Parathyroid adenoma (tissue), 2 donors: ENCODE results near the gene WDR19.

ENCODE experiments used
- H2AFZ ChIP-seq: fragments of 300-600 bp; sonication (generic); one replicate; pipeline ENCODE4 v1.7.0; 2017; ENCODE audit warnings: antibody characterized with exemption, mild to moderate bottlenecking
- H3K27ac ChIP-seq: fragments of 300-600 bp; sonication (generic); one replicate; pipeline ENCODE4 v1.7.0; 2017
- H3K27me3 ChIP-seq: fragments of 300-600 bp; sonication (generic); one replicate; pipeline ENCODE4 v1.7.0; 2017; ENCODE audit warnings: low read length; ENCODE audit not compliant: control insufficient read depth, insufficient read depth
- H3K36me3 ChIP-seq: fragments of 300-600 bp; sonication (generic); one replicate; pipeline ENCODE4 v1.7.0; 2017; ENCODE audit warnings: low read length; ENCODE audit not compliant: control insufficient read depth, insufficient read depth
- H3K4me1 ChIP-seq: fragments of 300-600 bp; sonication (generic); one replicate; pipeline ENCODE4 v1.7.0; 2017; ENCODE audit warnings: control low read depth
- H3K4me2 ChIP-seq: fragments of 300-600 bp; sonication (generic); one replicate; pipeline ENCODE4 v1.7.0; 2017; ENCODE audit warnings: low read length
- H3K4me3 ChIP-seq: fragments of 300-600 bp; sonication (generic); one replicate; pipeline ENCODE4 v1.7.0; 2017; ENCODE audit warnings: low read depth, low read length
- H3K79me2 ChIP-seq: fragments of 300-600 bp; sonication (generic); one replicate; pipeline ENCODE4 v1.7.0; 2017; ENCODE audit warnings: control low read depth
- H3K9ac ChIP-seq: fragments of 300-600 bp; sonication (generic); one replicate; pipeline ENCODE4 v1.7.0; 2017; ENCODE audit warnings: mild to moderate bottlenecking
- H3K9me3 ChIP-seq: fragments of 300-600 bp; sonication (generic); one replicate; pipeline ENCODE4 v1.7.0; 2017; ENCODE audit warnings: low read length; ENCODE audit not compliant: control insufficient read depth
- TF ChIP-seq, protein P1 (sequence below): fragments of 300-600 bp; sonication (generic); IDR thresholded peaks from one replicate; pipeline ENCODE4 v1.7.0; 2017; ENCODE audit warnings: antibody characterized with exemption, mild to moderate bottlenecking
- donor health status: primary hyperparathyroidism.

WDR19 gene

DNA sequence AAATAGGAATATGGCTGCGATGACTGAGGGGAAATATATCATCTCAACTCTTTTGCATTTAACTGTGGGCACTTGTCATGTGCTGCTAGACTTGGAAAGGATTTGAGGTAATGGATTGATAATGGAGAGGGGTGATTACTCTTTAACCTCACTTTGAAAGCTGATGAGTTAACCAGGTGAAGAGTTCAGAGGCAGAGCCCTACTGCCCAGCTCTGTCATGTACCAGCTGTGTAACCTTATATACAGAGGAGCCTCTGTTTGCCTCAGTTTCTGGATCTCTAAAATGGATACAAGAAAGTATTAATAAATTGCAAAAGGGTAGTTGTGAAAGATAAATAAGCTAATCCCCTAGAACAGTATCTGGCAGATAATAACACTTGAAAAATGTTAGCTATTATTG, 51.5 kb downstream of the WDR19 start:
- no peaks in the 10 kb centered on the region for H3K79me2 ChIP-seq
- H3K27ac ChIP-seq: no peak overlapping the region
- no peaks in the 10 kb centered on the region for H3K9me3 ChIP-seq
- H3K27me3 ChIP-seq: no peaks in the 10 kb centered on the region
- H3K9ac ChIP-seq: no peak overlapping the region
- H3K4me3 ChIP-seq: no peak overlapping the region
- H3K4me1 ChIP-seq: no peaks in the 10 kb centered on the region
- TF ChIP-seq, protein P1, sequence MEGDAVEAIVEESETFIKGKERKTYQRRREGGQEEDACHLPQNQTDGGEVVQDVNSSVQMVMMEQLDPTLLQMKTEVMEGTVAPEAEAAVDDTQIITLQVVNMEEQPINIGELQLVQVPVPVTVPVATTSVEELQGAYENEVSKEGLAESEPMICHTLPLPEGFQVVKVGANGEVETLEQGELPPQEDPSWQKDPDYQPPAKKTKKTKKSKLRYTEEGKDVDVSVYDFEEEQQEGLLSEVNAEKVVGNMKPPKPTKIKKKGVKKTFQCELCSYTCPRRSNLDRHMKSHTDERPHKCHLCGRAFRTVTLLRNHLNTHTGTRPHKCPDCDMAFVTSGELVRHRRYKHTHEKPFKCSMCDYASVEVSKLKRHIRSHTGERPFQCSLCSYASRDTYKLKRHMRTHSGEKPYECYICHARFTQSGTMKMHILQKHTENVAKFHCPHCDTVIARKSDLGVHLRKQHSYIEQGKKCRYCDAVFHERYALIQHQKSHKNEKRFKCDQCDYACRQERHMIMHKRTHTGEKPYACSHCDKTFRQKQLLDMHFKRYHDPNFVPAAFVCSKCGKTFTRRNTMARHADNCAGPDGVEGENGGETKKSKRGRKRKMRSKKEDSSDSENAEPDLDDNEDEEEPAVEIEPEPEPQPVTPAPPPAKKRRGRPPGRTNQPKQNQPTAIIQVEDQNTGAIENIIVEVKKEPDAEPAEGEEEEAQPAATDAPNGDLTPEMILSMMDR: no peak
- no peaks in the 10 kb centered on the region for H3K36me3 ChIP-seq
- H3K4me2 ChIP-seq: no peak overlapping the region
- H2AFZ ChIP-seq: no peak overlapping the region

DNA sequence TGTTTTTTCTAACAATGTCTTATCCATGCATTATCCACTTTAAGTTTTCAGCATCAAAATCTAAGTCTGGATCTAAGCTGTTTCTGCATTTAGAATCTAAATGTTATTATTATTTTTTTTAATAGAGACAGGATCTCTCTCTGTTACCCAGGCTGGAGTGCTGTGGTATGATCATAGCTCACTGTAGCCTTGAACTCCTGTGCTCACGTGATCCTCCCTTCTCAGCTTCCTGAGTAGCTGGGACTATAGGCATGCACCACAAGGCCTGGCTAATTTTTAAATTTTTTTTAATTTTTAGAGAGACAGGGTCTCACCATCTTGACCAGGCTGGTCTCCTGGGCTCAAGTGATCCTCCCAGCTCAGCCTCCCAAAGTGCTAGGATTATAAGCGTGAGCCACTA, 52.7 kb downstream of the WDR19 start:
- no peak overlapping the region for H3K9ac ChIP-seq
- no peak overlapping the region for H3K4me2 ChIP-seq
- no peak overlapping the region for H2AFZ ChIP-seq
- H3K79me2 ChIP-seq: no peaks in the 10 kb centered on the region
- no peak overlapping the region for H3K27ac ChIP-seq
- no peaks in the 10 kb centered on the region for H3K36me3 ChIP-seq
- no peaks in the 10 kb centered on the region for H3K27me3 ChIP-seq
- TF ChIP-seq, protein P1: no peak
- H3K4me3 ChIP-seq: no peak overlapping the region
- no peaks in the 10 kb centered on the region for H3K4me1 ChIP-seq
- no peaks in the 10 kb centered on the region for H3K9me3 ChIP-seq

DNA sequence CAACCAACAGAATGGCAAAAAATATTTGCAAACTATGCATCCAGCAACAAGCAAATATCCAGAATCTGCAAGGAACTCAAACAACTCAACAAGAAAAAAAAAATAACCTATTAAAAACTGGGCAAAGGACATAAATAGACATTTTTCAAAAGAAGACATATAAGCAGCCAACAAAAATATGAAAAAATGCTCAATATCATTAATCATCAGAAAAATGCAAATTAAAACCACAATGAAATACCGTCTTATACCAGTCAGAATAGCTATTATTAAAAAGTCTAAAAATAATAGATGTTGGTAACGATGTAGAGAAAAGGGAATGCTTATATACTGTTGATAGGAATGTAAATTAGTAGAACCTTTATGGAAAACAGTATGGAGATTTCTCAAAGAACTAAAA, 53.4 kb downstream of the WDR19 start:
- no peaks in the 10 kb centered on the region for H3K79me2 ChIP-seq
- H2AFZ ChIP-seq: no peak overlapping the region
- no peak overlapping the region for H3K27ac ChIP-seq
- H3K4me3 ChIP-seq: no peak overlapping the region
- no peaks in the 10 kb centered on the region for H3K9me3 ChIP-seq
- TF ChIP-seq, protein P1: no peak
- H3K4me1 ChIP-seq: no peaks in the 10 kb centered on the region
- no peaks in the 10 kb centered on the region for H3K36me3 ChIP-seq
- no peak overlapping the region for H3K9ac ChIP-seq
- no peaks in the 10 kb centered on the region for H3K27me3 ChIP-seq
- H3K4me2 ChIP-seq: no peak overlapping the region

DNA sequence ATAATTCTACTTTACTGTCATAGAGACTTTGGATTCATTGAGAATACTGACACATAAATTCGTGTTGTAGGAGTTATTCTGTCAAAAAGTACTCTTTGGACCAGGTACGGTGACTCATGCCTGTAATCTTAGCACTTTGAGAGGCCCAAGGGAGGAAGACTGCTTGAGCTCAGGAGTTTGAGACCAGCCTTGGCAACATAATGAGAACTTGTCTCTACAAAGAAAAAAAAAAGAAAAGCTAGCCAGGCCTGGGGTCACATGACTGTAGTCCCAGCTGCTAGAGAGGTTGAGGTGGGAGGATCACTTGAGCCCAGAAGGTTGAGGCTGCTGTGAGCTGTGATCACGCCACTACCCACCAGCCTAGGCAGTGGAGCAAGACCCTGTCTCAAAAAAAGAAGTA, 54.9 kb downstream of the WDR19 start:
- TF ChIP-seq, protein P1: no peak
- no peak overlapping the region for H3K9ac ChIP-seq
- H3K4me2 ChIP-seq: no peak overlapping the region
- no peaks in the 10 kb centered on the region for H3K4me1 ChIP-seq
- no peak overlapping the region for H3K27ac ChIP-seq
- no peaks in the 10 kb centered on the region for H3K79me2 ChIP-seq
- H3K4me3 ChIP-seq: no peak overlapping the region
- H2AFZ ChIP-seq: no peak overlapping the region
- no peaks in the 10 kb centered on the region for H3K36me3 ChIP-seq
- no peaks in the 10 kb centered on the region for H3K9me3 ChIP-seq
- no peaks in the 10 kb centered on the region for H3K27me3 ChIP-seq

DNA sequence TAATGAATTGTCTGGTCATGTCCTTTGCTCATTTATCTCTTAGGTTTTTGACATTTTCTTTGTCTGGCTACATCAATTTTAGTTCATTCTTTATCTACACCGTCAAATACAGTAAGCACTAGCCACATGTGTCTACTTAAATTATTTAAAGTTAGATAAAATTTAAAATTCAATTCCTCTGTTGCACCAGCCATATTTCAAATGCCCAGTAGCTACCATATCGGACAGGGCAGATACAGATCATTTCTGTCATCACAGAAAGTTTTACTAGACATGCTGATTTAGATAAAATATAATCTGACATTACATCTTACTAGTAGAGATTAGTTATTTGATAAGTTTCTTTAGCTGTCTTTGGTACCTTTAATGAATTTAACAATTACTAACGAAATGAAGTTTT, 61.1 kb downstream of the WDR19 start:
- Histone ChIP-seq H3K27ac (no peak overlapping the region), H3K4me3 (no peak overlapping the region), H3K9me3 (no peaks in the 10 kb centered on the region), H3K79me2 (no peaks in the 10 kb centered on the region), H3K27me3 (no peaks in the 10 kb centered on the region), H3K9ac (no peak overlapping the region), H3K36me3 (no peaks in the 10 kb centered on the region), H3K4me2 (no peak overlapping the region), H2AFZ (no peak overlapping the region), H3K4me1 (no peaks in the 10 kb centered on the region)
- TF ChIP-seq, protein P1: no peak
